Caco-2 (cell line): ENCODE measurements around the gene STAB2. TPM values are rescaled to one million over a fixed set of nuclear protein-coding genes. Genes with fewer than 3 reads are reported as not detected.
A peak's percentile ranks its signal among the peaks of the same experiment; 100 is the strongest.

Experiments used
- BruUV-seq: library from RNA; stranded (reverse); fragments of 400-500 nt; replicated peaks from 2 replicates; lab custom pipeline; 2021; lab: Mats Ljungman, UMichigan
- CTCF ChIA-PET: fragments of 300-600 bp; sonication (Branson Sonifier 250); formaldehyde crosslinking; loops from one replicate; lab custom pipeline; 2022; ENCODE audit warnings: antibody characterized with exemption; lab: Charles Lee
- POLR2A ChIA-PET: fragments of 300-600 bp; sonication (Branson Sonifier 250); formaldehyde crosslinking; loops from one replicate; lab custom pipeline; 2022; ENCODE audit warnings: antibody characterized with exemption; lab: Charles Lee
- DNase-seq, 2 experiments: peaks; one replicate each; pipeline versions ENCODE4 v3.0.0 to v3.0.0-alpha.2; 2020 to 2022
- H3K27me3 ChIP-seq: replicated peaks from 2 replicates; pipeline ENCODE4 v1.6.0; 2011; ENCODE audit warnings: low read length; ENCODE audit not compliant: control insufficient read depth, insufficient read depth
- H3K36me3 ChIP-seq: 2 replicates; pipeline ENCODE4 v1.5.1; 2011; ENCODE audit warnings: low read length; ENCODE audit not compliant: control insufficient read depth, insufficient read depth
- H3K4me1 ChIP-seq: fragments of 250-450 bp; sonication (Bioruptor Pico); 2 replicates; pipeline ENCODE4 v1.5.1; 2020; ENCODE audit warnings: mild to moderate bottlenecking
- H3K4me3 ChIP-seq: 2 replicates; pipeline ENCODE4 v1.5.1; 2011; ENCODE audit warnings: low read depth, mild to moderate bottlenecking, control low read depth, low read length
- H3K9me3 ChIP-seq: fragments of 250-450 bp; sonication (Bioruptor Pico); 2 replicates; pipeline ENCODE4 v1.5.1; 2020; ENCODE audit warnings: mild to moderate bottlenecking, moderate library complexity
- H3K27ac Mint-ChIP-seq: one replicate; pipeline ENCODE4 v1.8.0; 2022; ENCODE audit warnings: mixed read lengths; ENCODE audit not compliant: unreplicated experiment
- H3K27me3 Mint-ChIP-seq: one replicate; pipeline ENCODE4 v1.8.0; 2022; ENCODE audit warnings: mixed read lengths; ENCODE audit not compliant: insufficient read depth, unreplicated experiment
- H3K36me3 Mint-ChIP-seq: one replicate; pipeline ENCODE4 v1.8.0; 2022; ENCODE audit warnings: mild to moderate bottlenecking, mixed read lengths; ENCODE audit not compliant: insufficient read depth, unreplicated experiment
- H3K4me1 Mint-ChIP-seq: one replicate; pipeline ENCODE4 v1.8.0; 2022; ENCODE audit warnings: low read depth, mixed read lengths; ENCODE audit not compliant: unreplicated experiment
- H3K4me3 Mint-ChIP-seq: one replicate; pipeline ENCODE4 v1.8.0; 2022; ENCODE audit warnings: mild to moderate bottlenecking, moderate library complexity, mixed read lengths; ENCODE audit not compliant: unreplicated experiment
- H3K9me3 Mint-ChIP-seq: one replicate; pipeline ENCODE4 v1.8.0; 2022; ENCODE audit warnings: mixed read lengths; ENCODE audit not compliant: unreplicated experiment
- CTCF ChIP-seq, 2 experiments: fragments of 200-600 bp in 1 of 2; IDR thresholded peaks; 1 replicate in 1 of 2; 2 replicates in 1 of 2; pipeline versions ENCODE4 v1.5.1 to v1.8.0; 2011 to 2022; ENCODE audit warnings: antibody characterized with exemption in 1 of 2, control low read depth in 1 of 2, inconsistent platforms in 1 of 2, low read depth in 1 of 2, low read length in 1 of 2, mild to moderate bottlenecking in 1 of 2, moderate library complexity in 1 of 2; ENCODE audit not compliant: insufficient read depth in 1 of 2, severe bottlenecking in 1 of 2, unreplicated experiment in 1 of 2
- intact Hi-C: fragments of 100-400 bp; cut with micrococcal nuclease; formaldehyde crosslinking; loops from one replicate; pipeline ENCODE4 v1.10.0; 2022; ENCODE audit not compliant: unreplicated experiment
- total RNA-seq: library from RNA; stranded (reverse); gene quantifications from 2 replicates; pipeline ENCODE4 v1.2.3, GENCODE V29; 2022

STAB2 gene
- total RNA-seq, 1 experiment from 2014 or later, result 0.25 TPM

GRCh38 chr12:103768467-103769123 is 181.5 kb downstream of the STAB2 start:
- no TSS peak for BruUV-seq
- Mint-ChIP-seq H3K27ac (no peak overlapping the region), H3K36me3 (no peaks in the 10 kb centered on the region), H3K4me1 (peaks cover 6% of the 10 kb centered on the region), H3K4me3 (no peak overlapping the region), H3K9me3 (no peaks in the 10 kb centered on the region), H3K27me3 (no peaks in the 10 kb centered on the region)
- no peaks in the 10 kb centered on the region for H3K27me3 ChIP-seq
- no peaks in the 10 kb centered on the region for H3K9me3 ChIP-seq
- ChIA-PET CTCF (no interaction called here), POLR2A (no interaction called here)
- H3K36me3 ChIP-seq, result no peaks in the 10 kb centered on the region
- DNase-seq, result no peak
- intact Hi-C loops, result no loop called here
- H3K4me1 ChIP-seq, result no peaks in the 10 kb centered on the region
- no peak overlapping the region for H3K4me3 ChIP-seq
- TF ChIP-seq CTCF (IDR thresholded peaks at IDR 0.05; ENCODE audit: insufficient read depth in 1 of 2, low read depth in 1 of 2, low read length in 1 of 2, severe bottlenecking in 1 of 2, unreplicated experiment in 1 of 2), result no peak

GRCh38 chr12:103769240-103769945 is 182.3 kb downstream of the STAB2 start:
- H3K4me3 Mint-ChIP-seq, result no peak overlapping the region
- TF ChIP-seq CTCF (IDR thresholded peaks at IDR 0.05; ENCODE audit: insufficient read depth in 1 of 2, low read depth in 1 of 2, low read length in 1 of 2, severe bottlenecking in 1 of 2, unreplicated experiment in 1 of 2), result no peak

GRCh38 chr12:103771466-103771865 is 184.4 kb downstream of the STAB2 start:
- H3K27ac Mint-ChIP-seq, result no peak overlapping the region
- no TSS peak for BruUV-seq

More at GRCh38 chr12:103769240-103769945, 182.3 kb downstream of the STAB2 start:
- H3K9me3 ChIP-seq, result no peaks in the 10 kb centered on the region
- no peaks in the 10 kb centered on the region for H3K36me3 ChIP-seq
- H3K27ac Mint-ChIP-seq, result no peak overlapping the region
- no peaks in the 10 kb centered on the region for H3K36me3 Mint-ChIP-seq
- CTCF ChIA-PET, result interaction anchor here (0.5 kb wide), 1 partner anchor 101 kb away, joined by 4 read pairs; no protein-coding TSS in a partner anchor
- H3K9me3 Mint-ChIP-seq, result no peaks in the 10 kb centered on the region
- POLR2A ChIA-PET, result no interaction called here
- BruUV-seq, result no TSS peak
- H3K4me3 ChIP-seq, result no peak overlapping the region
- H3K4me1 ChIP-seq, result no peaks in the 10 kb centered on the region
- no peaks in the 10 kb centered on the region for H3K27me3 ChIP-seq
- peaks cover 7% of the 10 kb centered on the region for H3K4me1 Mint-ChIP-seq
- intact Hi-C loops, result no loop called here
- no peak for DNase-seq
- H3K27me3 Mint-ChIP-seq, result no peaks in the 10 kb centered on the region

More at GRCh38 chr12:103771466-103771865, 184.4 kb downstream of the STAB2 start:
- intact Hi-C loops, result loop anchor here (1.0 kb wide), 1 partner anchor 99 kb away; no protein-coding TSS in a partner anchor
- Histone ChIP-seq H3K4me3 (no peak overlapping the region), H3K36me3 (no peaks in the 10 kb centered on the region), H3K9me3 (no peaks in the 10 kb centered on the region), H3K4me1 (no peaks in the 10 kb centered on the region), H3K27me3 (no peaks in the 10 kb centered on the region)
- ChIA-PET CTCF (interaction anchor here (0.6 to 1.0 kb wide), 4 partner anchors 9 to 159 kb away, joined by 3 to 5 read pairs (median 4); partner anchors contain the start of gene HSP90B1), POLR2A (no interaction called here)
- Mint-ChIP-seq H3K36me3 (peaks cover 11% of the 10 kb centered on the region), H3K27me3 (no peaks in the 10 kb centered on the region), H3K4me3 (no peak overlapping the region), H3K4me1 (peaks cover 7% of the 10 kb centered on the region), H3K9me3 (no peaks in the 10 kb centered on the region)
- TF ChIP-seq CTCF (IDR thresholded peaks at IDR 0.05; ENCODE audit: insufficient read depth in 1 of 2, low read depth in 1 of 2, low read length in 1 of 2, severe bottlenecking in 1 of 2, unreplicated experiment in 1 of 2), result peak; percentile 43 to 73
- peak; percentile 50 to 66 for DNase-seq
